Mesothelial cell of epicardium (in vitro differentiated cells): Measurements from ENCODE around the gene SUPT16H. TPM values are rescaled to one million over a fixed set of nuclear protein-coding genes. Genes with fewer than 3 reads are reported as not detected.
A peak's percentile ranks its signal among the peaks of the same experiment; 100 is the strongest.

ENCODE experiments used
- DNase-seq, 2 experiments: peaks; one replicate each; pipeline ENCODE4 v3.0.0; 2021; ENCODE audit warnings: low spot score in 2 of 2; ENCODE audit not compliant: unreplicated experiment in 2 of 2
- H3K27ac Mint-ChIP-seq: 2 replicates; pipeline ENCODE4 v1.8.0; 2021; ENCODE audit warnings: mixed read lengths
- H3K27me3 Mint-ChIP-seq: 2 replicates; pipeline ENCODE4 v1.8.0; 2021; ENCODE audit warnings: low read depth, mixed read lengths
- H3K36me3 Mint-ChIP-seq: 2 replicates; pipeline ENCODE4 v1.8.0; 2021; ENCODE audit warnings: mixed read lengths
- H3K4me1 Mint-ChIP-seq: 2 replicates; pipeline ENCODE4 v1.8.0; 2021; ENCODE audit warnings: mixed read lengths
- H3K4me3 Mint-ChIP-seq: 2 replicates; pipeline ENCODE4 v1.8.0; 2021; ENCODE audit warnings: mild to moderate bottlenecking, moderate library complexity, mixed read lengths
- H3K9me3 Mint-ChIP-seq: 2 replicates; pipeline ENCODE4 v1.8.0; 2021; ENCODE audit warnings: mixed read lengths
- CTCF ChIP-seq: fragments of 200-600 bp; sonication (generic); IDR thresholded peaks from one replicate; pipeline ENCODE4 v1.5.0; 2021; ENCODE audit warnings: antibody characterized with exemption; ENCODE audit not compliant: unreplicated experiment
- total RNA-seq: library from RNA; stranded (reverse); gene quantifications from 3 replicates; pipeline ENCODE4 v1.2.1, GENCODE V29; 2021

Gene SUPT16H
- 102 to 107 TPM (median 104 TPM) in 3 replicates for total RNA-seq

GRCh38 chr14:21383848-21384493 lies at the start of gene SUPT16H:
Gene SUPT16H (minus strand): TSS chr14:21384019. CDS start chr14:21383927, 92 bp downstream.
- no peaks in the 10 kb centered on the region for H3K27me3 Mint-ChIP-seq
- no peak for TF ChIP-seq CTCF
- H3K9me3 Mint-ChIP-seq: no peaks in the 10 kb centered on the region
- DNase-seq: peak; percentile 91 to 95
- H3K4me1 Mint-ChIP-seq: peaks cover 27% of the 10 kb centered on the region
- peak within 1 kb of the TSS; percentile 100 for H3K27ac Mint-ChIP-seq
- H3K36me3 Mint-ChIP-seq: peaks cover 12% of the 10 kb centered on the region
- peak within 1 kb of the TSS; percentile 97 for H3K4me3 Mint-ChIP-seq

GRCh38 chr14:21431126-21431525 lies 47.3 kb upstream of the SUPT16H start:
- TF ChIP-seq CTCF: no peak
- no peaks in the 10 kb centered on the region for H3K27me3 Mint-ChIP-seq
- DNase-seq: no peak
- H3K36me3 Mint-ChIP-seq: peaks cover 41% of the 10 kb centered on the region
- H3K4me1 Mint-ChIP-seq: peaks cover 17% of the 10 kb centered on the region
- H3K4me3 Mint-ChIP-seq: no peak overlapping the region
- no peak overlapping the region for H3K27ac Mint-ChIP-seq
- H3K9me3 Mint-ChIP-seq: no peaks in the 10 kb centered on the region

- H3K9me3 Mint-ChIP-seq: no peaks in the 10 kb centered on the region
- H3K27ac Mint-ChIP-seq: no peak overlapping the region
- H3K36me3 Mint-ChIP-seq: peaks cover 60% of the 10 kb centered on the region
- H3K27me3 Mint-ChIP-seq: no peaks in the 10 kb centered on the region
- no peak for DNase-seq
- no peaks in the 10 kb centered on the region for H3K4me1 Mint-ChIP-seq
- TF ChIP-seq CTCF: no peak
- H3K4me3 Mint-ChIP-seq: no peak overlapping the region
Observed at GRCh38 chr14:21428930-21429329, 45.1 kb upstream of the SUPT16H start.

GRCh38 chr14:21426692-21427091 lies 42.9 kb upstream of the SUPT16H start:
- no peak overlapping the region for H3K27ac Mint-ChIP-seq
- H3K4me1 Mint-ChIP-seq: no peaks in the 10 kb centered on the region
- no peak for TF ChIP-seq CTCF
- H3K4me3 Mint-ChIP-seq: no peak overlapping the region
- H3K36me3 Mint-ChIP-seq: peaks cover 62% of the 10 kb centered on the region
- DNase-seq: no peak
- no peaks in the 10 kb centered on the region for H3K9me3 Mint-ChIP-seq
- H3K27me3 Mint-ChIP-seq: no peaks in the 10 kb centered on the region

- H3K27ac Mint-ChIP-seq: no peak overlapping the region
- no peaks in the 10 kb centered on the region for H3K4me1 Mint-ChIP-seq
- peaks cover 45% of the 10 kb centered on the region for H3K36me3 Mint-ChIP-seq
- no peak overlapping the region for H3K4me3 Mint-ChIP-seq
- H3K27me3 Mint-ChIP-seq: no peaks in the 10 kb centered on the region
- H3K9me3 Mint-ChIP-seq: no peaks in the 10 kb centered on the region
- no peak for TF ChIP-seq CTCF
- DNase-seq: no peak
Observed at GRCh38 chr14:21419528-21419927, 35.7 kb upstream of the SUPT16H start.
